Measurements from ENCODE around the gene VNN1.

The VNN1 gene

GRCh38 chr6:132731086-132731485, 17.2 kb upstream of the VNN1 start:
- TF ChIP-seq ZNF70 (CRISPR knock-in tag; IDR thresholded peaks at IDR 0.05) = no peak
- TF ChIP-seq RARB (CRISPR knock-in tag; IDR thresholded peaks at IDR 0.05) = no peak
- TF ChIP-seq ISL1 (CRISPR knock-in tag; IDR thresholded peaks at IDR 0.05) = no peak
- TF ChIP-seq TCF4 (CRISPR knock-in tag; IDR thresholded peaks at IDR 0.05; ENCODE audit: borderline replicate concordance) = no peak
- no peak for TF ChIP-seq ARNTL (CRISPR knock-in tag; IDR thresholded peaks at IDR 0.05; ENCODE audit: borderline replicate concordance, low read depth)
- TF ChIP-seq ZFP3 (CRISPR knock-in tag; IDR thresholded peaks at IDR 0.05) = no peak
- no peak for TF ChIP-seq ZNF565 (CRISPR knock-in tag; conservative IDR thresholded peaks at IDR 0.05; ENCODE audit: low read depth)
- TF ChIP-seq ZNF8 (CRISPR knock-in tag; IDR thresholded peaks at IDR 0.05) = no peak
- no peak for TF ChIP-seq BACH2 (CRISPR knock-in tag; IDR thresholded peaks at IDR 0.05; ENCODE audit: borderline replicate concordance)
- no peak for TF ChIP-seq ZFP30 (CRISPR knock-in tag; IDR thresholded peaks at IDR 0.05)
- ATAC-seq = no peak

DNA sequence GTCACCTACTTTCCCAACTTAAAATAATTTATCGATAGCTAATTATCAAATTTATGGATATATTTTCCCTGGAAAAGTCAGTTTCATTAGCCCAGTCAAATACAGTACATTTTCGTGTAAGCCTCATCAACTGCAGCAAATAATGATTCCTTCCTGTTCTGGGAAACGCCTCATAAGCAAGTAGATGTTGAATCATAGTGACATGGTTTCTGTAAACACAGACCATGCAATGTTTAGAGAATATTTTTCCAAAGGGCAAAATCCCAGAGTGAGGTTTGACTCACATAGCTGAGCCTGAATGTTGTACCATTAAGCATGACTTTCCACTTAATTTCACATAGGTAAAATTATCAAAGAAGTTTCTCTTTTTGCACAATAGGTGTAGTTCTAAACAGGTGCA, 16.7 kb upstream of the VNN1 start:
- TF ChIP-seq RARB (CRISPR knock-in tag; IDR thresholded peaks at IDR 0.05) (no peak), ZFP3 (CRISPR knock-in tag; IDR thresholded peaks at IDR 0.05) (no peak), PPARA (CRISPR knock-in tag; IDR thresholded peaks at IDR 0.05; ENCODE audit: borderline replicate concordance) (no peak), OSR1 (CRISPR knock-in tag; IDR thresholded peaks at IDR 0.05) (no peak), SNAI2 (CRISPR knock-in tag; IDR thresholded peaks at IDR 0.05) (no peak), POU6F1 (CRISPR knock-in tag; IDR thresholded peaks at IDR 0.05; ENCODE audit: borderline replicate concordance, low read depth) (no peak), ZC3H10 (CRISPR knock-in tag; IDR thresholded peaks at IDR 0.05) (no peak), GLIS3 (CRISPR knock-in tag; IDR thresholded peaks at IDR 0.05) (no peak), ZFP30 (CRISPR knock-in tag; IDR thresholded peaks at IDR 0.05) (no peak), ZNF8 (CRISPR knock-in tag; IDR thresholded peaks at IDR 0.05) (no peak), ZNF565 (CRISPR knock-in tag; conservative IDR thresholded peaks at IDR 0.05; ENCODE audit: low read depth) (no peak)
- TF ChIP-seq, protein P1, sequence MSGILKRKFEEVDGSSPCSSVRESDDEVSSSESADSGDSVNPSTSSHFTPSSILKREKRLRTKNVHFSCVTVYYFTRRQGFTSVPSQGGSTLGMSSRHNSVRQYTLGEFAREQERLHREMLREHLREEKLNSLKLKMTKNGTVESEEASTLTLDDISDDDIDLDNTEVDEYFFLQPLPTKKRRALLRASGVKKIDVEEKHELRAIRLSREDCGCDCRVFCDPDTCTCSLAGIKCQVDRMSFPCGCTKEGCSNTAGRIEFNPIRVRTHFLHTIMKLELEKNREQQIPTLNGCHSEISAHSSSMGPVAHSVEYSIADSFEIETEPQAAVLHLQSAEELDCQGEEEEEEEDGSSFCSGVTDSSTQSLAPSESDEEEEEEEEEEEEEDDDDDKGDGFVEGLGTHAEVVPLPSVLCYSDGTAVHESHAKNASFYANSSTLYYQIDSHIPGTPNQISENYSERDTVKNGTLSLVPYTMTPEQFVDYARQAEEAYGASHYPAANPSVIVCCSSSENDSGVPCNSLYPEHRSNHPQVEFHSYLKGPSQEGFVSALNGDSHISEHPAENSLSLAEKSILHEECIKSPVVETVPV (CRISPR knock-in tag; IDR thresholded peaks at IDR 0.05) = no peak
- TF ChIP-seq, protein P2, sequence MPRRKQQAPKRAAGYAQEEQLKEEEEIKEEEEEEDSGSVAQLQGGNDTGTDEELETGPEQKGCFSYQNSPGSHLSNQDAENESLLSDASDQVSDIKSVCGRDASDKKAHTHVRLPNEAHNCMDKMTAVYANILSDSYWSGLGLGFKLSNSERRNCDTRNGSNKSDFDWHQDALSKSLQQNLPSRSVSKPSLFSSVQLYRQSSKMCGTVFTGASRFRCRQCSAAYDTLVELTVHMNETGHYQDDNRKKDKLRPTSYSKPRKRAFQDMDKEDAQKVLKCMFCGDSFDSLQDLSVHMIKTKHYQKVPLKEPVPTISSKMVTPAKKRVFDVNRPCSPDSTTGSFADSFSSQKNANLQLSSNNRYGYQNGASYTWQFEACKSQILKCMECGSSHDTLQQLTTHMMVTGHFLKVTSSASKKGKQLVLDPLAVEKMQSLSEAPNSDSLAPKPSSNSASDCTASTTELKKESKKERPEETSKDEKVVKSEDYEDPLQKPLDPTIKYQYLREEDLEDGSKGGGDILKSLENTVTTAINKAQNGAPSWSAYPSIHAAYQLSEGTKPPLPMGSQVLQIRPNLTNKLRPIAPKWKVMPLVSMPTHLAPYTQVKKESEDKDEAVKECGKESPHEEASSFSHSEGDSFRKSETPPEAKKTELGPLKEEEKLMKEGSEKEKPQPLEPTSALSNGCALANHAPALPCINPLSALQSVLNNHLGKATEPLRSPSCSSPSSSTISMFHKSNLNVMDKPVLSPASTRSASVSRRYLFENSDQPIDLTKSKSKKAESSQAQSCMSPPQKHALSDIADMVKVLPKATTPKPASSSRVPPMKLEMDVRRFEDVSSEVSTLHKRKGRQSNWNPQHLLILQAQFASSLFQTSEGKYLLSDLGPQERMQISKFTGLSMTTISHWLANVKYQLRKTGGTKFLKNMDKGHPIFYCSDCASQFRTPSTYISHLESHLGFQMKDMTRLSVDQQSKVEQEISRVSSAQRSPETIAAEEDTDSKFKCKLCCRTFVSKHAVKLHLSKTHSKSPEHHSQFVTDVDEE (CRISPR knock-in tag; IDR thresholded peaks at IDR 0.05) = no peak

DNA sequence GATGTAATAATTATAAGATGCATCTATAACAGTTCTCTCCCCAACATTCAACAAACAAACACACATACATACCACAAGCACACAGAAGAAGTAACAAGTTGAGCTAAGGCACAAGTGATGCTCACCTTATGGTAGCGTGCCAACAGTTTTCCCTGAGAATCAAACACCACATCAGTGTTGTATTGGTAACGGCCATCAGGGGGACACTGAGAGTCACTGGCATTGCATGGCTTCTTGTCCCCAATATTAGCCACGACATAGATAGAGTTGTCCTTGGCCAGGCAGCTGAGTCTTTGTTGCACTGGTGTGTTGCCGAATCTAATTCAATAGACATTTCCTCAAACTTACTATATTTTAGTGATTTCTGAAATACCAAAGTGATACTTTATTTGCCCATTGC, 14.8 kb upstream of the VNN1 start:
- no peak for ATAC-seq
- TF ChIP-seq, protein P1 (CRISPR knock-in tag; IDR thresholded peaks at IDR 0.05) = no peak
- TF ChIP-seq ZNF70 (CRISPR knock-in tag; IDR thresholded peaks at IDR 0.05) (no peak), ESRRG (CRISPR knock-in tag; IDR thresholded peaks at IDR 0.05) (no peak), OSR1 (CRISPR knock-in tag; IDR thresholded peaks at IDR 0.05) (no peak), GLIS3 (CRISPR knock-in tag; IDR thresholded peaks at IDR 0.05) (no peak), ZNF8 (CRISPR knock-in tag; IDR thresholded peaks at IDR 0.05) (no peak), SNAI2 (CRISPR knock-in tag; IDR thresholded peaks at IDR 0.05) (no peak), CSDC2 (CRISPR knock-in tag; IDR thresholded peaks at IDR 0.05) (no peak), PATZ1 (CRISPR knock-in tag; IDR thresholded peaks at IDR 0.05; ENCODE audit: borderline replicate concordance) (no peak), ZNF565 (CRISPR knock-in tag; conservative IDR thresholded peaks at IDR 0.05; ENCODE audit: low read depth) (no peak), TCF4 (CRISPR knock-in tag; IDR thresholded peaks at IDR 0.05; ENCODE audit: borderline replicate concordance) (no peak), POU6F1 (CRISPR knock-in tag; IDR thresholded peaks at IDR 0.05; ENCODE audit: borderline replicate concordance, low read depth) (no peak)
- TF ChIP-seq, protein P3, sequence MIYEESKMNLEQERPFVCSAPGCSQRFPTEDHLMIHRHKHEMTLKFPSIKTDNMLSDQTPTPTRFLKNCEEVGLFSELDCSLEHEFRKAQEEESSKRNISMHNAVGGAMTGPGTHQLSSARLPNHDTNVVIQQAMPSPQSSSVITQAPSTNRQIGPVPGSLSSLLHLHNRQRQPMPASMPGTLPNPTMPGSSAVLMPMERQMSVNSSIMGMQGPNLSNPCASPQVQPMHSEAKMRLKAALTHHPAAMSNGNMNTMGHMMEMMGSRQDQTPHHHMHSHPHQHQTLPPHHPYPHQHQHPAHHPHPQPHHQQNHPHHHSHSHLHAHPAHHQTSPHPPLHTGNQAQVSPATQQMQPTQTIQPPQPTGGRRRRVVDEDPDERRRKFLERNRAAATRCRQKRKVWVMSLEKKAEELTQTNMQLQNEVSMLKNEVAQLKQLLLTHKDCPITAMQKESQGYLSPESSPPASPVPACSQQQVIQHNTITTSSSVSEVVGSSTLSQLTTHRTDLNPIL (CRISPR knock-in tag; IDR thresholded peaks at IDR 0.05; ENCODE audit: low read depth) = no peak
- TF ChIP-seq, protein P2 (CRISPR knock-in tag; IDR thresholded peaks at IDR 0.05) = no peak

More for the DNA sequence above, 16.7 kb upstream of the VNN1 start:
- ATAC-seq = no peak

All from SK-N-SH treated with all-trans-retinoic acid at 6 μM for 48 hours (cell line).